B cell (primary cell): ENCODE results near the gene CHMP6. TPM values are rescaled to one million over a fixed set of nuclear protein-coding genes. Genes with fewer than 3 reads are reported as not detected.

Experiments
- ATAC-seq: fragments of 200-7000 bp; cut with Tn5 transposase; one replicate; pipeline ENCODE4 v1.10.0; 2021; ENCODE audit warnings: low read depth, mild to moderate bottlenecking, moderate number of reproducible peaks, moderate library complexity
- CTCF ChIA-PET: fragments of 350-600 bp; sonication (Branson Sonifier 250); formaldehyde crosslinking; loops from one replicate; lab custom pipeline; 2021; ENCODE audit warnings: antibody characterized with exemption, inconsistent platforms; lab: Charles Lee
- POLR2A ChIA-PET: fragments of 350-600 bp; sonication (Branson Sonifier 250); formaldehyde crosslinking; loops from one replicate; lab custom pipeline; 2021; ENCODE audit warnings: antibody characterized with exemption; lab: Charles Lee
- DNase-seq: peaks from one replicate; pipeline ENCODE4 v3.0.0; 2013
- H2AFZ ChIP-seq: 2 replicates; pipeline ENCODE4 v1.6.1; 2012; ENCODE audit warnings: mild to moderate bottlenecking, low read depth, low read length; ENCODE audit not compliant: insufficient read depth, poor library complexity, severe bottlenecking
- H3K27ac ChIP-seq, 2 donors: 1 replicate in 1 of 2; 2 replicates in 1 of 2; pipeline ENCODE4 v1.5.1; 2012 to 2013; ENCODE audit warnings: low read length in 2 of 2, mild to moderate bottlenecking in 2 of 2, moderate library complexity in 1 of 2
- H3K27me3 ChIP-seq, 4 experiments: fragments of 200-600 bp in 1 of 4; sonication (generic) in 1 of 4; replicated peaks in 1 of 4; 1 replicate in 2 of 4; 2 replicates in 2 of 4; pipeline versions ENCODE4 v1.6.1 to v1.7.0; 2013 to 2016; ENCODE audit warnings: low read length in 3 of 4, mild to moderate bottlenecking in 2 of 4, mixed read lengths in 1 of 4, moderate library complexity in 1 of 4; ENCODE audit not compliant: insufficient read depth in 4 of 4, control insufficient read depth in 3 of 4; ENCODE audit errors: control extremely low read depth in 1 of 4
- H3K36me3 ChIP-seq, 2 experiments: replicated peaks in 1 of 2; 1 replicate in 1 of 2; 2 replicates in 1 of 2; pipeline versions ENCODE4 v1.6.1 to v1.7.1; 2013; ENCODE audit warnings: low read length in 1 of 2; ENCODE audit not compliant: insufficient read depth in 2 of 2, control insufficient read depth in 1 of 2; ENCODE audit errors: control extremely low read depth in 1 of 2, extremely low read depth in 1 of 2
- H3K4me1 ChIP-seq, 2 donors: fragments of 200-600 bp in 1 of 2; sonication (generic) in 1 of 2; 1 replicate in 1 of 2; 2 replicates in 1 of 2; pipeline versions ENCODE4 v1.5.1 to v1.6.1; 2013 to 2017; ENCODE audit warnings: low read length in 2 of 2; ENCODE audit not compliant: control insufficient read depth in 2 of 2, insufficient read depth in 2 of 2
- H3K4me2 ChIP-seq: replicated peaks from 2 replicates; pipeline ENCODE3; 2012; ENCODE audit warnings: mild to moderate bottlenecking, low read depth, low read length; ENCODE audit not compliant: poor library complexity, severe bottlenecking
- H3K4me3 ChIP-seq, 5 experiments: fragments of 200-600 bp in 1 of 5; sonication (generic) in 1 of 5; 1 replicate in 3 of 5; 2 replicates in 2 of 5; pipeline versions ENCODE4 v1.5.1 to v1.7.0; 2011 to 2016; ENCODE audit warnings: low read length in 4 of 5, mild to moderate bottlenecking in 4 of 5, low read depth in 2 of 5, control low read depth in 1 of 5, moderate library complexity in 1 of 5; ENCODE audit not compliant: insufficient read depth in 1 of 5; ENCODE audit errors: control extremely low read depth in 1 of 5, extremely low read depth in 1 of 5
- H3K79me2 ChIP-seq: fragments of 200-600 bp; sonication (generic); one replicate; pipeline ENCODE4 v1.6.0; 2016; ENCODE audit warnings: low read length; ENCODE audit not compliant: control insufficient read depth, insufficient read depth
- H3K9ac ChIP-seq: fragments of 200-600 bp; sonication (generic); 2 replicates; pipeline ENCODE4 v1.6.1; 2017; ENCODE audit warnings: mild to moderate bottlenecking, low read length, moderate library complexity
- H3K9me3 ChIP-seq, 3 donors: one replicate each; pipeline versions ENCODE4 v1.6.1 to v1.7.1; 2013; ENCODE audit warnings: low read length in 2 of 3; ENCODE audit not compliant: control insufficient read depth in 2 of 3, insufficient read depth in 1 of 3; ENCODE audit errors: control extremely low read depth in 1 of 3
- H4K20me1 ChIP-seq: 2 replicates; pipeline ENCODE4 v1.6.0; 2012; ENCODE audit warnings: mild to moderate bottlenecking, low read length; ENCODE audit not compliant: insufficient read depth, control insufficient read depth, poor library complexity, severe bottlenecking
- H3K27ac Mint-ChIP-seq: one replicate; pipeline ENCODE4 v1.8.0; 2021; ENCODE audit warnings: mixed read lengths
- H3K27me3 Mint-ChIP-seq: one replicate; pipeline ENCODE4 v1.8.0; 2021; ENCODE audit warnings: mixed read lengths
- H3K4me1 Mint-ChIP-seq: one replicate; pipeline ENCODE4 v1.8.0; 2021; ENCODE audit warnings: mixed read lengths
- H3K4me3 Mint-ChIP-seq: one replicate; pipeline ENCODE4 v1.8.0; 2021; ENCODE audit warnings: mixed read lengths
- H3K9me3 Mint-ChIP-seq: one replicate; pipeline ENCODE4 v1.8.0; 2022; ENCODE audit warnings: mixed read lengths; ENCODE audit not compliant: insufficient read depth
- EZH2 ChIP-seq: IDR thresholded peaks from 2 replicates; pipeline ENCODE4 v1.6.1; 2012; ENCODE audit warnings: borderline replicate concordance, low read depth, mild to moderate bottlenecking, moderate library complexity, low read length; ENCODE audit not compliant: insufficient read depth, poor library complexity, severe bottlenecking
- WGBS: methylation state at CpG from one replicate; pipeline ENCODE4 v1.1.5; 2013; ENCODE audit warnings: missing lambda C conversion rate; ENCODE audit not compliant: insufficient coverage; 5-methylcytosine and 5-hydroxymethylcytosine counted together
- intact Hi-C: fragments of 100-400 bp; cut with micrococcal nuclease; formaldehyde crosslinking; loops from one replicate; pipeline ENCODE4 v1.10.0; 2022
- polyA plus RNA-seq: library from polyadenylated mRNA; depleted of rRNA; stranded (reverse); fragments of >200 nt; gene quantifications from 2 replicates; pipeline ENCODE4 v1.2.3, GENCODE V29; 2012
- total RNA-seq, 2 donors: library from RNA; stranded (reverse); fragments of 120-200 nt in 1 of 2; gene quantifications; 1 replicate in 1 of 2; 2 replicates in 1 of 2; pipeline versions ENCODE4 v1.2.3 to v1.2.4, GENCODE V29; 2013 to 2022
- TF ChIP-seq, protein P1 (sequence below): fragments of 200-600 bp; IDR thresholded peaks from one replicate; pipeline ENCODE4 v1.8.0; 2022; ENCODE audit warnings: antibody characterized with exemption, mild to moderate bottlenecking

The CHMP6 gene
- total and polyA plus RNA-seq, 2 donors (not counting 1 experiment from before 2014, with no cell fraction given): 21.2 to 46.2 TPM

DNA sequence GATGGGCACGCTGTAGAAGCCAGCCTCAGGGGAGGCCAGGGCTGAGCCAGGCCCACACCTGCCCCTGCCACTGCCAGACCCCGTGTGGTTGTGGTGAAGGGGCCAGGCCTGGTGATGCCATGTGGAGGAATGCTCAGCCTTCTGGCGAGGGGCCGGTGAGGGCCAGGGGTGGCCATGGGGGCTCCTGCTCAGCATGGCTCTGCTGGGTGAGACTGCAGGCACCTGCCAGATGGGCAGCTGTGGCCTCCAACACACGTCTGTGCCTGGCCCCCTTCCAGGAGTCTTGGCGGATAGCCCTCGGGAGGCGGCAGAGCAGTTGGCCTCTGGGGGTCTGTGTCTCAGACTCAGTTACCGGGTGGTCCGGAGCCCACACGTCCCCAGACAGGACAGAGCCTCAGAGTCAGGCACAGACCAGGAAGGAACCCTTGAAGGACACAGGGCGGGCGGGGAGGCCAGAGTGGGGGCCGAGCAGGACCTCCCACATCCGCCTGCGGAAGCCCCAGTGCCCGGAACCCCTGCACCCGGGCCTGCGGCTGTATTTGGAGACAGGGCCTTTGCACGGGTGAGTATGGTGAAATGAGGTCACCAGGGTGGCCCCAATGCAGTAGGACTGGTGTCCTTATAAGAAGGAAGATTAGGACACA, 22.5 kb upstream of the CHMP6 start:
- Histone ChIP-seq H4K20me1 (no peaks in the 10 kb centered on the region), H3K36me3 (peaks cover 0 to 2% of the 10 kb centered on the region in 2 experiments), H3K4me2 (peak overlapping the region; percentile 90), H3K79me2 (no peaks in the 10 kb centered on the region), H2AFZ (peak overlapping the region; percentile 72), H3K27me3 (peaks cover 0 to 11% (median 3%) of the 10 kb centered on the region in 4 experiments), H3K9ac (no peak overlapping the region), H3K4me3 (no peak overlapping the region), H3K27ac (no peak overlapping the region), H3K4me1 (peaks cover 24 to 29% of the 10 kb centered on the region in 2 donors), H3K9me3 (no peaks in the 10 kb centered on the region)
- Mint-ChIP-seq H3K9me3 (no peaks in the 10 kb centered on the region), H3K27ac (peak overlapping the region; percentile 56), H3K4me1 (peaks cover 11% of the 10 kb centered on the region), H3K27me3 (no peaks in the 10 kb centered on the region), H3K4me3 (no peak overlapping the region)
- ATAC-seq: no peak
- DNase-seq: no peak
- ChIA-PET CTCF (interaction anchor here (1.0 to 3.7 kb wide), 15 partner anchors 12 to 542 kb away, joined by 3 to 35 read pairs (median 5); no protein-coding TSS in a partner anchor), POLR2A (interaction anchor here (0.9 kb wide), 1 partner anchor 13 kb away, joined by 7 read pairs; no protein-coding TSS in a partner anchor)
- intact Hi-C loops: no loop called here
- 49% methylated on average over 20 of the region's 20 CpGs for WGBS
- TF ChIP-seq, protein P1, sequence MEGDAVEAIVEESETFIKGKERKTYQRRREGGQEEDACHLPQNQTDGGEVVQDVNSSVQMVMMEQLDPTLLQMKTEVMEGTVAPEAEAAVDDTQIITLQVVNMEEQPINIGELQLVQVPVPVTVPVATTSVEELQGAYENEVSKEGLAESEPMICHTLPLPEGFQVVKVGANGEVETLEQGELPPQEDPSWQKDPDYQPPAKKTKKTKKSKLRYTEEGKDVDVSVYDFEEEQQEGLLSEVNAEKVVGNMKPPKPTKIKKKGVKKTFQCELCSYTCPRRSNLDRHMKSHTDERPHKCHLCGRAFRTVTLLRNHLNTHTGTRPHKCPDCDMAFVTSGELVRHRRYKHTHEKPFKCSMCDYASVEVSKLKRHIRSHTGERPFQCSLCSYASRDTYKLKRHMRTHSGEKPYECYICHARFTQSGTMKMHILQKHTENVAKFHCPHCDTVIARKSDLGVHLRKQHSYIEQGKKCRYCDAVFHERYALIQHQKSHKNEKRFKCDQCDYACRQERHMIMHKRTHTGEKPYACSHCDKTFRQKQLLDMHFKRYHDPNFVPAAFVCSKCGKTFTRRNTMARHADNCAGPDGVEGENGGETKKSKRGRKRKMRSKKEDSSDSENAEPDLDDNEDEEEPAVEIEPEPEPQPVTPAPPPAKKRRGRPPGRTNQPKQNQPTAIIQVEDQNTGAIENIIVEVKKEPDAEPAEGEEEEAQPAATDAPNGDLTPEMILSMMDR: no peak
- TF ChIP-seq EZH2: no peak

DNA sequence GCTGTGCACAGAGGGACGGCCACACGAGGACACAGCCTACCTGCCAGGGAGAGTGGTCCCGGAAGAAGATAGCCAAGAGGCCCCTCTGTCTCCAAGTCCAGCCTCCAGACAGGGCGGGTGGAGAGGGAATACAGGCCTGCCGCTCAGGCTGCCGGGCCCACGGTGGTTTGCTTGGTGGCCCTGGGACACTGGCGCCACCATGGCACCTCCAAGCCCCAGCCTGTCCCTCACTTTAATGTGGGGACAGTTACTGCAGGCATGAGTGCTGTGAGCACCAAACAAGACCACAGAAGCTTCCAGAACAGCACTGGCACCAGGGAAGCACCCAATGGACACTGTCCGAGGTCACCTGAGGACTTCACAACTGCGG, 22.0 kb upstream of the CHMP6 start:
- intact Hi-C loops: loop anchor here (1.0 kb wide), 2 partner anchors 13 to 103 kb away; no protein-coding TSS in a partner anchor
- peaks cover 3% of the 10 kb centered on the region for H3K27me3 Mint-ChIP-seq
- H3K9ac ChIP-seq: no peak overlapping the region
- H3K27ac ChIP-seq: no peak overlapping the region
- CTCF ChIA-PET: interaction anchor here (0.7 to 3.7 kb wide), 24 partner anchors 8 to 545 kb away, joined by 3 to 35 read pairs (median 4); no protein-coding TSS in a partner anchor
- peak overlapping the region; percentile 90 for H3K4me2 ChIP-seq
- no peak overlapping the region for H3K4me3 ChIP-seq
- H3K27ac Mint-ChIP-seq: no peak overlapping the region
- H3K9me3 ChIP-seq: no peaks in the 10 kb centered on the region
- DNase-seq (no peak), ATAC-seq (no peak)
- peaks cover 0 to 1% of the 10 kb centered on the region in 2 experiments for H3K36me3 ChIP-seq
- no peaks in the 10 kb centered on the region for H3K9me3 Mint-ChIP-seq
- H3K27me3 ChIP-seq: peaks cover 0 to 11% (median 3%) of the 10 kb centered on the region in 4 experiments
- POLR2A ChIA-PET: interaction anchor here (0.6 to 0.9 kb wide), 4 partner anchors 14 to 515 kb away, joined by 3 to 7 read pairs (median 4); no protein-coding TSS in a partner anchor
- TF ChIP-seq EZH2: no peak
- TF ChIP-seq, protein P1: no peak
- no peak overlapping the region for H3K4me3 Mint-ChIP-seq
- no peaks in the 10 kb centered on the region for H4K20me1 ChIP-seq
- H2AFZ ChIP-seq: peak overlapping the region; percentile 72
- H3K4me1 Mint-ChIP-seq: peaks cover 11% of the 10 kb centered on the region
- H3K4me1 ChIP-seq: peaks cover 24 to 29% of the 10 kb centered on the region in 2 donors
- WGBS: 82% methylated on average over 10 of the region's 10 CpGs
- no peaks in the 10 kb centered on the region for H3K79me2 ChIP-seq
